HuH-7 (cell line): Measurements from ENCODE around the gene LBH.

Experiments
- DNase-seq: peaks from one replicate; pipeline ENCODE4 v3.0.0; 2011; ENCODE audit warnings: low spot score

LBH gene

GRCh38 chr2:30306522-30306921, 75.2 kb downstream of the LBH start:
- no peak for DNase-seq

GRCh38 chr2:30308280-30308679, 76.9 kb downstream of the LBH start:
- no peak for DNase-seq
